ENCODE results near the gene KIF5C.

GRCh38 chr2:148994341-148994740 lies 119.3 kb downstream of the KIF5C start:
- TF ChIP-seq CTCF (IDR thresholded peaks at IDR 0.05) (no peak), POLR2A (IDR thresholded peaks at IDR 0.05) (no peak)

All from body of pancreas (tissue), 4 donors.